HG02885 (cell line): ENCODE measurements around the gene TTF2.
A peak's percentile ranks its signal among the peaks of the same experiment; 100 is the strongest.

Experiments
- ATAC-seq: cut with Tn5 transposase; IDR thresholded peaks from one replicate; pipeline ENCODE4 v1.9.1; 2021; ENCODE audit warnings: mild to moderate bottlenecking; ENCODE audit not compliant: unreplicated experiment, poor library complexity

The TTF2 gene

DNA sequence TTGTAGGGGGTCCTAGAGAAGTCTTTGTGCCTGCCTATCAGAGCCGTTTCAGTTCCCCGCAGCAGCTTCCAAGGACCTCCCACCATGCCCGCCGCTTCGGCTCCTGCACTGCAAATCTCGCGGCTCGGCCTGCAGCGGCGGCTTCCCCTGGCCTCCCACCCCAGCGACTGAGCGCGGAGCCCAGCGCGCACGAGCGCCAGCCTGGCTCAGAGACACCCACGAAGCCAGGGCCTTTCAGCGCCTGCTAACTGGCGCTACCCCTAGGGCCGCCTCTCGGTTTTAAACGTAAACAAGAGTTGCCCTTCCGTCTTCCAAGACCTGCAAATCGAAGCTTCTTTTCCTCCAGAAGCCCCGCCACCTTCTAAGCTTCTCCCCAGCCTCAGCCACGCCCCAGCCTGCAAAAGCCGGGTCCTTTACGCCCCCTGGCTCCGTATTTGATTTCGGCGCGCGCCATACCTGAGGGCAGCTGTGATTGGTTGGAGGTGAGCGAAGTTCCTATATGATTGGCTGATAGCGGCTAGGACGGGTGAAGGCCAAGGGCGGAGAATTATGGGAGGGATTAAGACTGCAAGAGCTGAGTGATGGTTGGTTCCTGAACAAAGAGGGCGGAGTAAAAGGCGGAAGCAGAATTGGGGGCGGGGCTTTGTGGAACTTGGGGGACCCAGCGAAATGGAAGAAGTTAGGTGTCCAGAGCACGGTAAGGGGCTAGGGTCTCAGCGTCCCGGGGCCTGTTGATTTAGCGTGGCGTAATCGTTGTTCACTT lies at the start of gene TTF2:
Gene TTF2, plus strand, starts transcription at position 649 of the 763 bp plus-strand sequence. Its CDS starts 21 bp downstream, at position 670.
- ATAC-seq = peak; percentile 93

DNA sequence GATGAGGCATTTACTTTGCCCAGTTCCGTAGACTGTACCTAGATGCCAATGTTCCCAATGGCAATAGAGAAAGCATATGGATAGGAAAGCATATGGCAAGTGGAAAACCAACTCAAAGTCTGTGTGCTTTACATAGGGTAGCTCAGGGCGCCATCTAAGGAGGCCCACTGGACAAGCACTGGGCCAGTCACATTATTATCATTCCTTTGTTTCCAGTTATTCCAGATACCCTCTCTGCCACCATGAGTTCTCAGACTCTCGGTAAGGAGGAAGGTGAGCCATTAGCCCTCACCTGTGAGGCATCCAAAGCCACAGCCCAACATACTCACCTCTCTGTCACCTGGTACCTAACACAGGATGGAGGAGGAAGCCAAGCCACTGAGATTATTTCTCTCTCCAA lies 48.8 kb upstream of the TTF2 start:
- no peak for ATAC-seq

DNA sequence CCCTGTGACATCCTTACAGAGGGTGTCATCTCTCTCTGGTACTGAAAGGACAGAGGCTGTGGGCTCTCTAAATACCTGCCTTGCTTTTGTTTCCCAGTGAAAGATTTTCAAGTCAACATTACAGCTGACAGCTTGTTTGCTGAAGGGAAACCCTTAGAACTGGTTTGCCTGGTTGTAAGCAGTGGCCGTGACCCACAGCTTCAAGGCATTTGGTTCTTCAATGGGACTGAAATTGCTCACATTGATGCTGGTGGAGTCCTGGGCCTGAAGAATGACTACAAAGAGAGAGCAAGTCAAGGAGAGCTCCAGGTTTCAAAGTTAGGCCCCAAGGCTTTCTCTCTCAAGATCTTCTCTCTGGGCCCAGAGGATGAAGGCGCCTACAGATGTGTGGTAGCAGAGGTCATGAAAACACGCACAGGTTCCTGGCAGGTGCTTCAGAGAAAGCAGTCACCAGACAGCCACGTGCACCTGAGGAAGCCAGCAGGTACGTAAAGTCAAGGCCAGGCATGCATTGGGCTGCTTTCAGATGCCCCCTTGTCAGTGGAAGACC lies 46.7 kb upstream of the TTF2 start:
- no peak for ATAC-seq

DNA sequence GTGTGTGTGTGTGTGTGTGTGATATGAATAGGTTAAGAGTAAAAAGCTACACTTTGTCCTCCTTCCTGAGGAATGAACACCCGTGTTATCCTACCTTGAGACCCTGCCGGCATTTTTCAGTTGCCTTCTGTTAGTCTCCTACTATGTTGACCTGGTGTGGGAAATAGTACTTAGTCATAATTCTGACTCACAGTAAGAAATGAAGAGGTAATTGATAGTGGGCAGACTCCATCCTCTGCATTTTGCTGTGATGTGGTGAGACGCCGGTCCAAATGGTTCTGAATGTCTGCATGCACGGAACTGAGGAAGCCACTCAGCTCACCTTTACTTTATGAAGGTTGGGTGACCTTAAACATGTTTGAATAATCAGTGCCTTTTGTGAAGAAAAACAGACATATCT lies 45.9 kb upstream of the TTF2 start:
- ATAC-seq = no peak

DNA sequence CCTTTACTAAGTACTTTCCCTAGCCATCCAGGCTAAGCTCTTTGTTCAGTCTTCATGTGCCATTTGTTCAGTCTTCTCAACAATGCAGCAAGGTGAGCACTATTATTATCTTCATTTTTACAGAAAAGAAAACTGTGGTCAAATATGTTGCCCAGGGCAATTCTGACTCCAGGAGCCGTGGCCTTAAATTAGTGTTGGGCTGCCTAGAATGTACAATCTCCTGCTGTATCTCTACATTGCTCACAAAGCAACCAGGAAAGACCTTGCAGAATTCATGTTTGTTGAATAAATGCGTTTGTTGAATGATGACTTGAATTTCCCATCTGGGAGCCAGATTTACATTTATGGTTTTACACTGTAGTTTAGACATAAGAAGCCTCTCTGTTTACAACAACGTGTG lies 44.4 kb upstream of the TTF2 start:
- ATAC-seq = no peak

DNA sequence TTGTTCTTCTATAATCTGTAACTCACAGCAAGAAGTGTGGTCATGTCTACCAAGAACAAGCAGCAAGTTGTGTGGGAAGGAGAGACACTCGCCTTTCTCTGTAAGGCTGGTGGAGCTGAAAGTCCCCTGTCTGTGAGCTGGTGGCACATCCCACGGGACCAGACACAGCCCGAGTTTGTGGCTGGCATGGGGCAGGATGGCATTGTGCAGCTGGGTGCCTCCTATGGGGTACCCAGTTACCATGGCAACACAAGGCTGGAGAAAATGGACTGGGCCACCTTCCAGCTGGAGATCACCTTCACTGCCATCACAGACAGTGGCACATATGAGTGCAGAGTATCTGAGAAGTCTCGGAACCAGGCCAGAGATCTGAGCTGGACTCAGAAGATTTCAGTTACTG lies 43.1 kb upstream of the TTF2 start:
- no peak for ATAC-seq

DNA sequence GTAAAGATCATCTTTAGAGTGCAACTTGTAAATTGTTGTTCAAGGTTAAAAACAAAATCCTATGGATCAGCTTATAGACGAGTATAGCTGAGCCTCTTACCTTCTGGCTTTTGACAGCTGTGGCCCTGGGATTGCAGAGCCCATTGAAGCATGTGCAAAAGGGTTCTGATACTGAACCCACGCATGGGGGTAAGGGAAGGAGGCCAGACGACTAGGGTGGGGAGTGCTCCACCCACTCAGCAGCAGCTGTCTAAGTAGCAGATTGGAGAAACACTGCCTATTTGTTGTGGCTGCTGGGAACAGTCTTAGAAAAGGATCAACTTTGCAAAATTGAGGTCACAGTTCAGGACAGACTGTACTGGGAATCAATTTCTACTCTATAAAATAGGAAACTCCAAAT lies 42.5 kb upstream of the TTF2 start:
- peak; percentile 90 for ATAC-seq

DNA sequence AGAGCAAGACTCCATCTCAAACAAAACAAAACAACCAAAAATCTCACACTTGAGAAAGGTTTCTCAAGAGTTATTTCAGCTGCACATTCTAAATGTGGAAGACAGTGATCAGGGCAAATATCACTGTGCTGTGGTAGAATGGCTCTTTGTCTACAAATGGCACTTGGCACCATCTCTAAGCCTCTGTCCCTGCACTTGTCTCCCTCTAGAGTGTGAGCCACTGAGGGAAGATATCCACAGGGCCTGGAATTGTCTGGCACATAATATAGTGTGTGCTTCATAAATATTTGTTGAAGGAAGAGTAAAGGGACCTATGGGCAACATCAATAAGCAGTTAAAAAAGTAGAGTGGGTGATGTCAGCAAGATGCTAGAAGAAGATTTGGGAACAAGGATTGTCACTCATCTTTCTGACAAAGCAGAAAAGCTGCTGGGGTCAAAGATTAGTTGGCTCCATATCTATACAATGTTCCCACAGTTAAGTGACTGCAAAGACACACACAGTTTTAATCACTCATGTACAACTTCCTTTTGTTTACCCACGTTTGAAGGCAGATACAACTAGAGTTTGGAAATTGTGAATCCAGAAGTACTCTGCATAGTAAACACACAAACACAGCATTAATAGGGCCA lies 39.5 kb upstream of the TTF2 start:
- ATAC-seq = no peak

DNA sequence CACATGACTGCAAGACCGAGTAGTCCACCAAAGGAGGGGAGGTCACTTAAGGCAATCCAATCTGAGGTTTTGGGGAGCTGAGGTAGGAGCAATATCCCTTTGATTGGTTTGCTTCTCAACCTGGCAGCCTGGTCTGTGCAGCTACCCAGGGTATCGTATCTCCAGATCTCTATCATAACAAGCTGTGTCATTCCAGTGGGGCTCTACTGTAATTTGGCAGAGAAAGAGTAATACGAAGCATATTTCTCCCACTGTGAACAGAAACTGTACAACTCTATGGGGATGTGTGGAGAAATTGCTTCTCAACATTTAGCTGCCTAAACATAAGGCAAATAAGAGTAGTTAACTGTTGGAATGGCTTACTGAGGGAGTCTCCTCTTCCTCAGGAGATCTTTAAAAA lies 38.0 kb upstream of the TTF2 start:
- no peak for ATAC-seq

DNA sequence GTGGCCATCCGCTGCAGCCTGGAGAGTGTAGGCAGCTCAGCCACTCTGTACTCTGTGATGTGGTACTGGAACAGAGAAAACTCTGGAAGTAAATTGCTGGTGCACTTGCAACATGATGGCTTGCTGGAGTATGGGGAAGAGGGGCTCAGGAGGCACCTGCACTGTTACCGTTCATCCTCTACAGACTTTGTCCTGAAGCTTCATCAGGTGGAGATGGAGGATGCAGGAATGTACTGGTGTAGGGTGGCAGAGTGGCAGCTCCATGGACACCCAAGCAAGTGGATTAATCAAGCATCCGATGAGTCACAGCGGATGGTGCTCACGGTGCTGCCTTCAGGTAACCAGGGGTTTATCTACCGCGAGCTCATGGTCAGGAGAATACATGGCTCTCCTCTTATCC lies 34.6 kb upstream of the TTF2 start:
- ATAC-seq = no peak

DNA sequence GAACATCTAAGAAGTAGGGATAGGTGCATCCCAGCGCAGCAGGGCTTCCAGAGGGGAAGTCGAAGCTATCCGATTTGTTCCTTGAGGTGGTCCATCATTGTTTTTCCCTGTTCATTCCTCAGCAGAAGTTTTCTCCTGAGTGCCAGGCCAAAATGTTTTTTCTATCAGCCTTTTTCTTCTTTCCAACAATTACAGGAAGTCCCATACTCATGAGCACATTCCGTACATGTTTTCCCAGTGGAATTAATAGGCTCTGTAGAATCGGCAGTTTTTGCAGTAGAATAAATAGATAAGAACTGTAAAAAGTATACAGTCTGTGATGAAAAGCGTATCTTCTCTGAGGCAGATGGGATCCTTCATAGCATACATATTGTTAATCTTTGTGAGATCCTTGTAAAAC lies 33.8 kb upstream of the TTF2 start:
- ATAC-seq = no peak

DNA sequence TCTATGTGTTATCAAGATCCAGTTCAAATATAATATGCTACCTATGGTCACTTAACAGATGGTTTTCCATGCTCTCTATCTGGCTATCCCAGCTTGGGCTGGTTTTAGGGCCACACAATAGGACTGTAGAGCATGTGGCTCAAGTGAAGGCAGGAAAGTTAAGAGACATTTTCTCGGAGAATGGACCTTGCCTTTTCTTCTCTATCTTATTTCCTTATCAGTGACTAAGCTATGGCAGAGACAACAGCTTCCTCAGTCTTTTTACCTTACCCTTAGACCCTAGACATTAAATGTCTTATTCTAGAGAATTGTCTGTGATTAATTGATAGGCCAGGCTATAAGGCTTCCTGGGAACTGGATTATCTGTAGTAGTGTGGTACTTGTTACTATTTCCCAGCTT lies 30.4 kb upstream of the TTF2 start:
- ATAC-seq = no peak

DNA sequence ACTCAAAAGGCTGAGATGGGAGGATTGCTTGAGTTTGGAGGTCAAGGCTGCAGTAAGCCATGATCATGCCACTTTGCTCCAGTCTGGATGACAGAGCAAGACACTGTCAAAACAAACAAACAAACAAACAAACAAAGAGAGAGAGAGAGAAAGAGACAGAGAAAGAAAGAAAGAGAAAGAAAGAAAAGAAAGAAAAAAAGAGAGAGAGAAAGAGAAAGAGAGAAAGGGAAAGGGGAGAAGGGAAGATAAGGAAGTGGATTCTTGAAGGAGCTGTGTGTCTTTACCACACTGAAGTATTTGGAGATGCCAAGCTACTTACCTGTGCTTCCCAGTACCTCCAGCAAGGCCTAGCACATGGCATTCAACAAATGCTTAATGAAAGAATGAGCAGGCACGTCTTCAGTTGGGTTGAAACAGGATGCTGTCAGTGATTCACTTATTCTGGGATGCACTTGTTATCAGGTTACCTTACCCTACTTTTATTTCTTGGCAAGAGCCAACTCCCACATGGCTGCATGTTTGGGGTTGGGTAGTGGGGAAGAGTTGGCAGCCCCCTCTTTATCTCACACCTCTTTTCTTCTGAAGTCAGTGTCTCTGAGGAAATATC lies 29.8 kb upstream of the TTF2 start:
- no peak for ATAC-seq

DNA sequence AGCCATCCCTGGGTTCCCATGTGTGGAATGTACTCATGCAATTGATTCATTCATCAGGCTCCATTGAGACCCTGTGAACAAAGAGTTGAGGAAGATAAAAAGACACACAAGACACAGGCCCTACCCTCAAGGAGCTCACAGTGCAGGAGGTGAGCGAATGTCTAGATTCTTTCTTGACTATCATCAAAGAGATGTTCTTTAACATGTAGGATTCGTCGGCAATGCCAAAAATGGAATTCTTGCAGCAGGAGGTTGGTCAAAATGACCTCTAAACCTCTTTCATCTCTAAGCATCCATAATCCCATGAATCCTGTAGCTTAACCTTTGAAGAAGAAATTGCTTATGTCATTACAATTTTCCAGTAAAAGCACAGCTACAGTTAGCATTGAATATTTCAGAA lies 27.9 kb upstream of the TTF2 start:
- ATAC-seq = no peak

DNA sequence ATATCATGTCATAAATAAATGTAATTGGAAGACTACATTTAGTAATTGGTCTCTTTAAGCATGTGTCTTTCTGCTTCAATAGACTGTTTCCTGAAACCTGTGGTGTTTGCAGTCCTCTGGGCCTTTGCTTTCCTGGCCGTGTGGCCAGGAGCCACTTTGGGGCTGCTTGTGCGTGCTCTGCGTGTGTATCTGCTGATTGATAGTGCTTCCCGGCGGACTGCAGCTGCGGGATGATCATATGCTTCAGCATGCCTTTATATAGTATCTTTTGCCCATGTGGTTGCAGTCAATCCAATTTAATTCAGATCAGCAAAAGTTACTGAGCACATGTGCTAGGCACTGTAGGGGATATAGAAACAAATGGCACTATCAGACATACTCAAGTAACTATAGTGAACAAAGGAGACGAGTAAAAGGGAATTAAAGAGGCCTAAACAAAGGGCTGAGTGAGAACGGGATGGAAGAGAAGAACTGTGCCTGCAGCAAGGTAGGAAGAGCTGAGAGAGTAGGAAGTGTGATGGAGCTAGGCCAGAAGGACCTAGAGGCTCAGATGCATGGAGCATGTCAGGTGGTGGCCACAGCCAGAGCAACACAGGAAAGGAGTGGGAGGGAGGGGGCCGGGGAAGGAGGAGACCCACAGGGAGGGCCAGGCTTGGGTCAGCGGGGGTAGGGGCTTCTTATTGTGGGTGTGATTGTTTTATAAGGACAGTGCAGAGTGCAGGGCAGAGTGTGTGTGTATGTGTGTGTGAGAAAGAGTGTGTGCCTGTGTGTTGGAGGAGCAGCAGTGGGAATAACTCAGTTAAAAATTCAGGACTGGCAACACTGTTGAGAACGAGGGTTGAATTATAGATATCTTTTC lies 27.2 kb upstream of the TTF2 start:
- ATAC-seq = no peak

DNA sequence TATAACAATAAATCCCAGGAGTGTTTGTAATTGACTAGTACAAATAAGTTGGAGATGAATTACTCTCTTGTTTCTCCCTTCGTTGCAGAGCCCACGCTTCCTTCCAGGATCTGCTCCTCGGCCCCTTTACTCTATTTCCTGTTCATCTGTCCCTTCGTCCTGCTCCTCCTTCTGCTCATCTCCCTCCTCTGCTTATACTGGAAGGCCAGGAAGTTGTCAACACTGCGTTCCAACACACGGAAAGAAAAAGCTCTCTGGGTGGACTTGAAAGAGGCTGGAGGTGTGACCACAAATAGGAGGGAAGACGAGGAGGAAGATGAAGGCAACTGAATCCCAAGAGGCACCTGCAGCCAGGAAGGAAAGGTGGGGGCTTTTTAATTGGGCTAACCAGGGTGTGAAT lies 26.4 kb upstream of the TTF2 start:
- ATAC-seq = no peak

DNA sequence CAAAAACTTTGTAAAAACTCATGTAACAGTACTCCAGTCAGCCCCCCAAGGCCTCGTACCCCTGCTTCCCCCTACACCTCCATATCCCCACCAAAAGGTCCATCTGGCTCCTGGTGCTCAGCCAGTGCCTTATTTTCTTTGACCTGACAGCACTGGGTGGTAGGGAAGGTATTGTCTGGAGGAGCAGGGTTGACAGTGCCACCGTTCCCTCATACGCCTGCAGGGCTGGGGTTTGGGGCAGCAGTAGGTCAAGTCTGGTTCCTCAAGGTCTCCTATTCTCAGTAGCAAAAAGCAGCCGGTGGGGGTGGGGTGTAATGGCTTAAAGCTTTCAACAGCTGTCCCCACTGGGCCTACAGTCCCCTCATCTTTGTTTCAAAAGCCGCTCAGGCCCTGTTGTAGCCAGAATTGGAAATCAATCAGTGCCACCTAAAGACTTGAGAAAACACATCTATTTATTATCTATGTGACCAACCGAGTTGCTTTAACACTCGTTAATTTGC lies 25.3 kb upstream of the TTF2 start:
- ATAC-seq = no peak

DNA sequence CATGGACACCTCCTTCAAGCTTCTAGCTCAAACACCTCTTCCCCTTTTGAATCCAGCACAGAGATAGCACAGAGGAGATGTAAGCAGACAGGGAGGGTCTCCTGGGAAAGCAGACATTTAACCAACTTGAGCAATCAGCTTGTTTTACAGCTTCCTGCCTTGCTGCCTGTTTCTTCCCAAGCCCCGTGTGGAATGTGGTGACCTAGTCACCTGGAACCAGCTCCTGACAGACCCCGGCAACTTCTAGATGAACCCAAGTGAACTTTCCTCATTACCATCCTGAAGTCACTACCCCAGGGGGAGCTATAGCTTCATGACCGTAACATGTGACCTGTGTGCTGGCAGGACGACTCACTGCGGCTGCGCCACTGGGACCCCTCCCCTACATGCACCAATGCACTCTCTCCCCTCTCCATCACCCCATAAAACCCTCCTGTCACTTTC lies 24.1 kb upstream of the TTF2 start:
- ATAC-seq = no peak

DNA sequence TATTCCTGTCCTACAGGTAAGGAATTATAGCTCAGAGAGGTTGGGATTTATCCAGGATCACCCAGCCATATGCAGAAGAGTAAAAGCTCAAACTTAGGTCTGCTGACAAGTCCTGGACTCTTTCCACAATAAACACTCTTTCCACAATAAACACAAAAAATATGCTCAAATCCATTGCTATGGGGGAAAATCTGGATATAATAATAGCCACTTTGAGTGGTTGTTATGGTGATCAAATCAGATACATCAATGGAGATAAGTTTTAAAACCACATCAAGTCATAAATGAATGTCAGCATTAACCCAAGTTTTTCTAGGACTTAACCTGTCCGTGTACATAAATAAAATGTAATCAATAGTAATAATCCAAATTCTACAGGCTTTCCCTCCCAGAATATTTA lies 22.3 kb upstream of the TTF2 start:
- ATAC-seq = no peak

DNA sequence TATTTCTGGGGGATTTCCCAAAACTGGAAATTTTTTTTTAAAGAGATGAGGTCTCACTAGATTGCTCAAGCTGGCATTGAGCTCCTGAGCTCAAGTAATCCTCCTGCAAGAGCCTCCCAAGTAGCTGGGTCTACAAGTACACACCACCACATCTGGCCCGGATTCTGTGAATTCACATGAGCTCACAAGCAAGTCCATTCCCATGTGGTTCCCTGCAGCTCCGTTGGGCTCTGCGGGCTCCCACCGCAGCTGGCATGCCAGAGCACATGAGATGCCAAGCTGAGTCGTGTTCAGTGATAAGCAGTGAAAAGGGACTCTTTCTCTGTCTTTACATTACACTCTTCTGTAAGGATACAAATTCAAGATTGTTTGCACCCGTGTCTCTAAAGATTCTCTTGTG lies 21.9 kb upstream of the TTF2 start:
- no peak for ATAC-seq
